HepG2 (cell line): Measurements from ENCODE around the gene RAB40C. TPM values are rescaled to one million over a fixed set of nuclear protein-coding genes. Genes with fewer than 3 reads are reported as not detected.
A peak's percentile ranks its signal among the peaks of the same experiment; 100 is the strongest.

Experiments used
- ARNTL ChIP-seq: sonication (generic); formaldehyde crosslinking; IDR thresholded peaks from 2 replicates; pipeline ENCODE4 v1.4.0; 2020; ENCODE audit warnings: mild to moderate bottlenecking, missing genetic modification reagents
- E2F5 ChIP-seq: sonication (generic); formaldehyde crosslinking; conservative IDR thresholded peaks from 2 replicates; pipeline ENCODE4 v1.4.0; 2020; ENCODE audit warnings: missing genetic modification reagents
- ELF3 ChIP-seq: IDR thresholded peaks from 2 replicates; pipeline ENCODE4 v1.6.1; 2016; ENCODE audit warnings: missing genetic modification reagents, missing compliant biosample characterization
- FOSL2 ChIP-seq: sonication (generic); formaldehyde crosslinking; IDR thresholded peaks from 2 replicates; pipeline ENCODE4 v1.4.0; 2020; ENCODE audit warnings: missing genetic modification reagents
- HIC2 ChIP-seq: sonication (generic); formaldehyde crosslinking; IDR thresholded peaks from 2 replicates; pipeline ENCODE4 v1.9.0; 2022; ENCODE audit warnings: low read depth, missing genetic modification reagents
- HOXA3 ChIP-seq: sonication (generic); formaldehyde crosslinking; IDR thresholded peaks from 2 replicates; pipeline ENCODE4 v1.5.0; 2020; ENCODE audit warnings: missing genetic modification reagents
- ISL2 ChIP-seq: sonication (generic); formaldehyde crosslinking; IDR thresholded peaks from 2 replicates; pipeline ENCODE4 v1.5.0; 2020; ENCODE audit warnings: missing genetic modification reagents
- MEF2D ChIP-seq: sonication (generic); formaldehyde crosslinking; IDR thresholded peaks from 2 replicates; pipeline ENCODE4 v1.5.1; 2020; ENCODE audit warnings: mild to moderate bottlenecking, missing genetic modification reagents
- MLLT10 ChIP-seq: sonication (generic); formaldehyde crosslinking; IDR thresholded peaks from 2 replicates; pipeline ENCODE4 v1.4.0; 2020; ENCODE audit warnings: missing genetic modification reagents
- NR2F6 ChIP-seq, 2 experiments: IDR thresholded peaks; 2 replicates each; pipeline ENCODE4 v1.6.1; 2016; ENCODE audit warnings: antibody characterized with exemption in 1 of 2, mild to moderate bottlenecking in 1 of 2
- SIN3B ChIP-seq: fragments of 150-350 bp; IDR thresholded peaks from 2 replicates; pipeline ENCODE4 v1.6.1; 2014; ENCODE audit warnings: low read length
- SMC3 ChIP-seq: IDR thresholded peaks from 2 replicates; pipeline ENCODE4 v1.6.1; 2011; ENCODE audit warnings: low read length, improper control_type of control experiment
- THYN1 ChIP-seq: sonication (generic); formaldehyde crosslinking; IDR thresholded peaks from 2 replicates; pipeline ENCODE4 v1.8.1; 2023; ENCODE audit warnings: low read depth, mild to moderate bottlenecking, moderate library complexity, missing genetic modification reagents, borderline replicate concordance
- ZNF138 ChIP-seq: sonication (generic); formaldehyde crosslinking; IDR thresholded peaks from 2 replicates; pipeline ENCODE4 v1.5.0; 2020; ENCODE audit warnings: mild to moderate bottlenecking, low read depth, missing genetic modification reagents
- ZNF281 ChIP-seq: sonication (generic); formaldehyde crosslinking; IDR thresholded peaks from 2 replicates; pipeline ENCODE4 v1.4.0; 2020; ENCODE audit warnings: missing genetic modification reagents, borderline replicate concordance
- ZNF350 ChIP-seq: sonication (generic); formaldehyde crosslinking; IDR thresholded peaks from 2 replicates; pipeline ENCODE4 v1.4.0; 2020; ENCODE audit warnings: mild to moderate bottlenecking, low read depth, missing genetic modification reagents, borderline replicate concordance
- ZNF441 ChIP-seq: sonication (generic); formaldehyde crosslinking; IDR thresholded peaks from 2 replicates; pipeline ENCODE4 v1.7.0; 2021; ENCODE audit warnings: missing genetic modification reagents, borderline replicate concordance
- ZNF484 ChIP-seq: sonication (generic); formaldehyde crosslinking; IDR thresholded peaks from 2 replicates; pipeline ENCODE4 v1.5.1; 2020; ENCODE audit warnings: mild to moderate bottlenecking, low read depth, missing genetic modification reagents, borderline replicate concordance
- ZNF564 ChIP-seq: sonication (generic); formaldehyde crosslinking; IDR thresholded peaks from 2 replicates; pipeline ENCODE4 v1.8.1; 2023; ENCODE audit warnings: mild to moderate bottlenecking, missing genetic modification reagents
- ZNF576 ChIP-seq: sonication (generic); formaldehyde crosslinking; IDR thresholded peaks from 2 replicates; pipeline ENCODE4 v1.4.0; 2020; ENCODE audit warnings: mild to moderate bottlenecking, missing genetic modification reagents
- ZNF616 ChIP-seq: sonication (generic); formaldehyde crosslinking; IDR thresholded peaks from 2 replicates; pipeline ENCODE4 v1.5.0; 2020; ENCODE audit warnings: low read depth, mild to moderate bottlenecking, missing genetic modification reagents
- ZNF780A ChIP-seq: sonication (generic); formaldehyde crosslinking; IDR thresholded peaks from 2 replicates; pipeline ENCODE4 v1.8.0; 2022; ENCODE audit warnings: mild to moderate bottlenecking, missing genetic modification reagents, moderate library complexity
- polyA plus RNA-seq, 8 experiments: library from polyadenylated mRNA; depleted of rRNA in 3 of 8; stranded (reverse) in 7 of 8; unstranded in 1 of 8; fragments of >200 nt; fragmentation: Illumina TruSeq in 4 of 8; extraction: Trizol in 4 of 8; gene quantifications; 2 replicates each; pipeline versions ENCODE4 v1.2.1 to v1.2.3, GENCODE V29; 2011 to 2016; ENCODE audit warnings: low read depth in 4 of 8, missing spikeins in 1 of 8, mixed read lengths in 1 of 8; ENCODE audit not compliant: insufficient read depth in 1 of 8
- total RNA-seq, 5 experiments: library from RNA; depleted of rRNA; stranded (reverse); fragments of >200 nt; fragmentation: Illumina TruSeq; extraction: Trizol; gene quantifications; 2 replicates each; pipeline ENCODE4 v1.2.3, GENCODE V29; 2016; ENCODE audit warnings: low read depth in 1 of 5

The RAB40C gene
- total and polyA plus RNA-seq, 2 of the 13 experiments (the other 11 are each of a cell fraction or from before 2014, with no cell fraction given), result 7.7 to 11.5 TPM

GRCh38 chr16:645852-646678 is 56.2 kb downstream of the RAB40C start (continued):
- TF ChIP-seq HIC2 (CRISPR knock-in tag) (peak; percentile 81), HOXA3 (peak; percentile 63), ZNF780A (no peak), E2F5 (no peak), ZNF616 (CRISPR knock-in tag) (0 out of 2 replicates have a peak, but pooled peaks have one; percentile 59), SMC3 (no peak), SIN3B (no peak), ZNF441 (CRISPR knock-in tag) (peak; percentile 58; the same call in 1 of the 2 replicates), ZNF138 (0 out of 2 replicates have a peak, but pooled peaks have one; percentile 38), FOSL2 (CRISPR knock-in tag) (peak; percentile 48), ZNF484 (no peak), MEF2D (peak; percentile 71; the same call in 1 of the 2 replicates), ISL2 (0 out of 2 replicates have a peak, but pooled peaks have one; percentile 42), MLLT10 (no peak), ARNTL (CRISPR knock-in tag) (peak; percentile 57; the same call in 1 of the 2 replicates), ZNF350 (CRISPR knock-in tag) (no peak), ZNF576 (CRISPR knock-in tag) (no peak), ZNF281 (CRISPR knock-in tag) (no peak), THYN1 (CRISPR knock-in tag) (no peak), ZNF564 (CRISPR knock-in tag) (no peak), NR2F6 (IDR thresholded peaks at IDR 0.05) (peak; percentile 50; the same call in 1 of the 2 replicates), NR2F6 (CRISPR knock-in tag; IDR thresholded peaks at IDR 0.05) (peak; percentile 80), ELF3 (CRISPR knock-in tag) (0 out of 2 replicates have a peak, but pooled peaks have one; percentile 16)
